Epithelial cell of alveolus of lung (primary cell): ENCODE results near the gene FBRSL1. TPM values are rescaled to one million over a fixed set of nuclear protein-coding genes. Genes with fewer than 3 reads are reported as not detected.

Experiments used
- total RNA-seq: library from RNA; depleted of rRNA; stranded (reverse); fragments of >200 nt; gene quantifications from 2 replicates; pipeline ENCODE4 v1.2.1, GENCODE V29; 2015

Gene FBRSL1
- total RNA-seq, result 7.9 and 9.2 TPM in 2 replicates

DNA sequence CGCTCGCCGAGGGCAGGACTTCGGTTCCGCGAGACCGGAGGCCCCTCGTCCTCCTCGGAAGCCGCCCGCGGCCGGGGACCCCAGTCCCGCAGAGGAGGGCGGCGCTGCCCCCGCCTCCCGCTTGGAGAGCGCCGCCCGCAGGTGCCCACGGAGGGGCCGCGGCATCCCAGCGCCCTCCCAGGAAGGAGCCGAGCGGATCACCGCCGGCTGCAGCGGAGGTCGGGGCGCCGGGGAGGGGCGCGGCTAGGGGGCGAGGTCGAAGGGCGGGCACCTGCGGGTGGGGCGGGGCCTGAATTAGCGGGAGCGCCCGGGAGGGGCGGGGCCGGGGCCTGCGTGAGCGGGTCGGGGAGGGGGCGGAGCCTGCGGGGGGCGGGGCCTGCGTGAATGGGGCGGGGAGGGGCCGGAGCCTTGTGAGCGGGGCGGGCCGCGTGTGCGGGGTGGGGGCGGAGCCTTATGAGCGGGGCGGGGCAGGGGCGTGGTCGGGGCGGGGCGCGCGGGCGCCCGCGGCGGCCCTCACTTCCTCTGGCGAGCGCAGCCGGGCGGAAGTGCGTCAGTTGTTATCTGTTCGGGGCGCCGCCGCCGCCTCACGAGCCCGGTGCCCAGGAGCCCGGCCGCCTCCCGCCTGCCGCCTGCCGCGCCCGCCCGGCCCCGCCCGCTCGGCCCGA lies at the start of gene FBRSL1:
Gene FBRSL1, plus strand, starts transcription at position 550 of the 665 bp plus-strand sequence.

Other genes starting within 250 kb of the FBRSL1 start
- gene GALNT9, start 160.6 kb upstream of the FBRSL1 start, total RNA-seq, result 0.08 and 0.13 TPM in 2 replicates
- gene LRCOL1, start 120.4 kb downstream of the FBRSL1 start, total RNA-seq, result not detected in 2 replicates
- gene P2RX2, start 128.6 kb downstream of the FBRSL1 start, total RNA-seq, result not detected in 2 replicates
- 11.6 and 15.4 TPM in 2 replicates for gene POLE, start 197.2 kb downstream of the FBRSL1 start, total RNA-seq
- 27.5 and 38.0 TPM in 2 replicates for gene PXMP2, start 197.4 kb downstream of the FBRSL1 start, total RNA-seq
- 22.4 and 33.9 TPM in 2 replicates for gene PGAM5, start 220.7 kb downstream of the FBRSL1 start, total RNA-seq